Left ventricle myocardium superior (tissue), 1 donor: Measurements from ENCODE around the gene AP1M2. TPM values are rescaled to one million over a fixed set of nuclear protein-coding genes. Genes with fewer than 3 reads are reported as not detected.
A peak's percentile ranks its signal among the peaks of the same experiment; 100 is the strongest.

ENCODE experiments used
- ATAC-seq: fragments of 200-7000 bp; cut with Tn5 transposase; one replicate; pipeline ENCODE4 v1.9.1; 2020; ENCODE audit warnings: mild to moderate bottlenecking, moderate library complexity
- DNase-seq: peaks from one replicate; pipeline ENCODE4 v3.0.0-alpha.2; 2020
- intact Hi-C: fragments of 100-400 bp; cut with micrococcal nuclease; formaldehyde crosslinking; loops from one replicate; pipeline ENCODE4 v1.11.0; 2022
- long read RNA-seq: library from polyadenylated mRNA; unstranded; transcript quantifications from one replicate; pipeline ENCODE4 v2.0.0, GENCODE V29; 2021
- total RNA-seq: library from RNA; stranded (reverse); fragmentation: NEBNext Ultra II Directional; extraction: Animal tissue kit (Norgen Biotek cat#: 25700); gene quantifications from one replicate; pipeline ENCODE4 v1.2.1, GENCODE V29; 2021
- donor health status: DM: no; HTN: yes; CAD: no; lungs with severe emphysema.

Gene AP1M2
- total RNA-seq, result not detected
- long read RNA-seq, result 0 reads

- intact Hi-C loops, result no loop called here
- DNase-seq, result no peak
- ATAC-seq, result no peak
Measured at GRCh38 chr19:10587022-10587838, at the start of gene AP1M2. AP1M2 (minus strand) TSS chr19:10587312; CDS start chr19:10587231, 81 bp downstream.

- intact Hi-C loops, result no loop called here
- no peak for ATAC-seq
- no peak for DNase-seq
Measured at GRCh38 chr19:10636304-10636972, 49.3 kb upstream of the AP1M2 start.

GRCh38 chr19:10634963-10635362, 47.9 kb upstream of the AP1M2 start:
- no peak for ATAC-seq
- intact Hi-C loops, result no loop called here
- no peak for DNase-seq

- ATAC-seq, result no peak
- intact Hi-C loops, result no loop called here
Measured at GRCh38 chr19:10634430-10634829, 47.3 kb upstream of the AP1M2 start.

GRCh38 chr19:10631874-10632273, 44.8 kb upstream of the AP1M2 start:
- peak; percentile 22 for ATAC-seq
- no peak for DNase-seq
- intact Hi-C loops, result no loop called here

More at GRCh38 chr19:10634430-10634829, 47.3 kb upstream of the AP1M2 start:
- no peak for DNase-seq

- DNase-seq (no peak), ATAC-seq (peak; percentile 26)
- intact Hi-C loops, result no loop called here
Measured at GRCh38 chr19:10625762-10626138, 38.6 kb upstream of the AP1M2 start.

GRCh38 chr19:10625003-10625761, 38.1 kb upstream of the AP1M2 start, which contains the start of gene SLC44A2:
SLC44A2 (plus strand) TSS chr19:10625553; CDS start chr19:10625634, 81 bp downstream.
- ATAC-seq, result peak; percentile 98
- intact Hi-C loops, result no loop called here
- DNase-seq, result peak; percentile 91

DNA sequence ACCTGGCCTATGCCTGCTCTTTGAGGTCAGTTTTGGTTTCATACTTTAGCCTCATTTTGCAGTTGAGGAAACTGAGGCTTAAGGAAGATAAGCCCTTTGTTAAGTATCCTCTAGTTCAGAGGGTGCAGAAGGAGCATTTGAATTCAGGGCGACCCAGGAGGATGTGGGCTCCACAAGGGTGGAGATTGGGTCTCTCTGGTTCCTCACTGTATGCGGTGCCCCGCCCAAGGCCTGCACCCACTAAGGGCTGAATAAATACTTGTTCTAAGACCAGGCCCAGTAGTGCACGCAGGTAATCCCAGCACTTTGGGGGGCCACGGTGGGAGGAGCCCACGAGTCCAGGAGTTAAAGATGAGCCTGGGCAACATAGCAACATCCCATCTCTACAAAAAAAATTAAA, 37.5 kb upstream of the AP1M2 start:
- no peak for DNase-seq
- ATAC-seq, result no peak
- intact Hi-C loops, result no loop called here

DNA sequence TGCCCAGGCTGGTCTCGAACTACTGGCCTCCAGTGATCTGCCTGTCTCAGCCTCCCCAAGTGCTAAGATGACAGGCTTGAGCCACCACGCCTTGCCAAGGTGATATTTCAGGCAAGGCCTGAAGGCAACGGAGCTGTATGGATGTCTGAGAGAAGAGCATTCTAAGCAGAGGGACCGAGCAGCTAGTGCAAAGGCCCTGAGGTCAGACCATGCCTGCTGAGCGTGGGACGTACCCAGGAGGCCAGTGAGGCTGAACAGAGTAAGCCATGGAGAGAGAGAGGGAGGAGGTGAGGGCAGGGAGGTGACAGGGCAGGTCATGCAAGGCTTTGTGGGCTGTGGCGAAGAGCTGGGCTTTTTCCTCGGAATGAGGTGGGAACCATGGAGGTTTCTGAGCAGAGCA, 34.9 kb upstream of the AP1M2 start:
- intact Hi-C loops, result no loop called here
- no peak for ATAC-seq
- no peak for DNase-seq

DNA sequence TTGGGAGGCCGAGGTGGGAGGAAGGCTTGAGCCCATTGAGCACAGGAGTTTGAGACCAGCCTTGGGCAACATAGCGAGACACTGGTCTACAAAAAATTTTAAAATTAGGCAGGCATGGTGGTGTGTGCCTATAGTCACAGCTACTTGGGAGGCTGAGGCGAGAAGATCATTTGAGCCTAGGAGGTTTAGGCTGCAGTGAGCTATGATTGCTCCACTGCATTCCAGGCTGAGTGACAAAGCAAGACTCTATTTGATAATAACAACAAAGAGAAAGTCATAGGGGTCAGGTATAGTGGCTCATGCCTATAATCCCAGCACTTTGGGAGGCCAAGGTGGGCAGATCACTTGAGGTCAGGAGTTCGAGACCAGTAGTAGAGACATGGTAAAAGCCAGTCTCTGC, 33.7 kb upstream of the AP1M2 start:
- ATAC-seq, result no peak
- intact Hi-C loops, result no loop called here
- DNase-seq, result no peak

DNA sequence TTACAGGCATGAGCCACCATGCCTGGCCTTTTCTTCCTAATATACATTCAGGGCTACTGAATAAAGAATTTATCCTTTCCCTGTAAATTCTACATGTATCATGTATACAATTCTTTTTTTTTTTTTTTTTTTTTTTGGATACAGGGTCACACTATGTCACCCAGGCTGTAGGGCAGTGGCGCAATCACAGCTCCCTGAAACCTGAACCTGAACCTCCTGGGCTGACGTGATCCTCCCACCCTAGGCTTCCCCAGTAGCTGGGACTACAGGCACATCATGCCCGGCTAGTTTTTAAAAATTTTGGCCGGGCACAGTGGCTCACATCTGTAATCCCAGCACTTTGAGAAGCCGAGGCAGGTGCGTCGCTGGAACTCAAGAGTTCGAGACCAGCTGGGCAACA, 31.7 kb upstream of the AP1M2 start:
- DNase-seq (no peak), ATAC-seq (no peak)
- intact Hi-C loops, result no loop called here

- DNase-seq, result no peak
- intact Hi-C loops, result no loop called here
- no peak for ATAC-seq
Measured at GRCh38 chr19:10617409-10618121, 30.5 kb upstream of the AP1M2 start.

- ATAC-seq (no peak), DNase-seq (no peak)
- intact Hi-C loops, result no loop called here
Measured at GRCh38 chr19:10615429-10616023, 28.4 kb upstream of the AP1M2 start.

DNA sequence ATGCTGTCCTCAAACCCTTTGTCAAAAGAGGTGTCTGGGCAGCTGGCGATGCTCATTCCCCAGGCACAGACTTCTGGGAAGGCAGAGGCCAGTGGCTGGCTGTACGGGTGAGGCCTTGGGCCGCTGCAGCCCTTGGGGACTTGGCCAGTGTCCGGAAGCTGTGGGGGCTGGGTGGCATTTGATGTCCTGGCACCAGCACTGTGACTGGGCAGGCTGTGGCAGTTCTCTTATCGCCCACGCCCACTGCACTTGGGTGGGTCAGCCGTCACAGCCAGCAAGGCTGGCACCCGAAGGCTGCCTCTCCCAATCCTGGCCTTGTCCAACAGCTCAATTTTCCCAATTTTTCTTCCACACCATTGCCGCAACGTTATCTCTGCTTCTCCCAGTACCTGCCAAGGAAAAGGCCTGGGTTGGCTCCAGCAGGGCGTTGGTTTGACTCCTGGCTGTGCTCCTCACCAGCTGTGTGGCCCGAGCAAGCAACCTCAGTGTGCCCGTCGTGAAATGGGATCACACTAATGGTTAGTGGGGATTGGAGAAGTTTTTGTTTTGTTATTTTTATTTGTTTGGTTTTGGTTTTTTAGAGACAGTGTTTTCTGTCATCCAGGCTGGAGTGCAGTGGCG, 25.5 kb upstream of the AP1M2 start:
- peak; percentile 92 for DNase-seq
- peak; percentile 99 for ATAC-seq
- intact Hi-C loops, result no loop called here

DNA sequence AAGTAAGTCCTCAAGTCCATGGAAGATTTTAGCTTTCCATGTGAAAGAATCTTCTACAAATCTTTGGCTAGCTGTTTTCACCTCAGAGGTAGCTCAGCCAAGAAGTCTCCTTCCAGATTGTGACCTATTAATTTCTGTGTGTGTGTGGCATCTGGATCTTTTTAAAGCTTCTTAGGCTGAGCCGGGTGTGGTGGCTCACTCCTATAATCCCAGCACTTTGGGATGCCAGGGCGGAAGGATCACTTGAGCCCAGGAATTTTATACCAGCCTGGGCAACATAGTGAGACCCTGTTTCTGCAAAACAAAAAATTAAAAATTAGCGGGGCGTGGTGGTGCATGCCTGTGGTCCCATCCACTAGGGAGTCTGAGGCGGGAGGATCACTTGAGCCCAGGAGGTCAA, 24.8 kb upstream of the AP1M2 start:
- DNase-seq (no peak), ATAC-seq (no peak)
- intact Hi-C loops, result no loop called here

GRCh38 chr19:10604460-10604980, 17.4 kb upstream of the AP1M2 start:
- ATAC-seq (no peak), DNase-seq (peak; percentile 44)
- intact Hi-C loops, result no loop called here

- DNase-seq (no peak), ATAC-seq (no peak)
- intact Hi-C loops, result no loop called here
Measured at GRCh38 chr19:10603873-10604459, 16.9 kb upstream of the AP1M2 start.
